B cell (primary cell): ENCODE data around the gene TNFRSF9. TPM values are rescaled to one million over a fixed set of nuclear protein-coding genes. Genes with fewer than 3 reads are reported as not detected.

ENCODE experiments used
- ATAC-seq: fragments of 200-7000 bp; cut with Tn5 transposase; one replicate; pipeline ENCODE4 v1.10.0; 2021; ENCODE audit warnings: low read depth, mild to moderate bottlenecking, moderate number of reproducible peaks, moderate library complexity
- CTCF ChIA-PET: fragments of 350-600 bp; sonication (Branson Sonifier 250); formaldehyde crosslinking; loops from one replicate; lab custom pipeline; 2021; ENCODE audit warnings: antibody characterized with exemption, inconsistent platforms; lab: Charles Lee
- POLR2A ChIA-PET: fragments of 350-600 bp; sonication (Branson Sonifier 250); formaldehyde crosslinking; loops from one replicate; lab custom pipeline; 2021; ENCODE audit warnings: antibody characterized with exemption; lab: Charles Lee
- DNase-seq: peaks from one replicate; pipeline ENCODE4 v3.0.0; 2013
- H2AFZ ChIP-seq: 2 replicates; pipeline ENCODE4 v1.6.1; 2012; ENCODE audit warnings: mild to moderate bottlenecking, low read depth, low read length; ENCODE audit not compliant: insufficient read depth, poor library complexity, severe bottlenecking
- H3K27ac ChIP-seq, 2 donors: 1 replicate in 1 of 2; 2 replicates in 1 of 2; pipeline ENCODE4 v1.5.1; 2012 to 2013; ENCODE audit warnings: low read length in 2 of 2, mild to moderate bottlenecking in 2 of 2, moderate library complexity in 1 of 2
- H3K27me3 ChIP-seq, 4 experiments: fragments of 200-600 bp in 1 of 4; sonication (generic) in 1 of 4; replicated peaks in 1 of 4; 1 replicate in 2 of 4; 2 replicates in 2 of 4; pipeline versions ENCODE4 v1.6.1 to v1.7.0; 2013 to 2016; ENCODE audit warnings: low read length in 3 of 4, mild to moderate bottlenecking in 2 of 4, mixed read lengths in 1 of 4, moderate library complexity in 1 of 4; ENCODE audit not compliant: insufficient read depth in 4 of 4, control insufficient read depth in 3 of 4; ENCODE audit errors: control extremely low read depth in 1 of 4
- H3K36me3 ChIP-seq, 2 experiments: replicated peaks in 1 of 2; 1 replicate in 1 of 2; 2 replicates in 1 of 2; pipeline versions ENCODE4 v1.6.1 to v1.7.1; 2013; ENCODE audit warnings: low read length in 1 of 2; ENCODE audit not compliant: insufficient read depth in 2 of 2, control insufficient read depth in 1 of 2; ENCODE audit errors: control extremely low read depth in 1 of 2, extremely low read depth in 1 of 2
- H3K4me1 ChIP-seq, 2 donors: fragments of 200-600 bp in 1 of 2; sonication (generic) in 1 of 2; 1 replicate in 1 of 2; 2 replicates in 1 of 2; pipeline versions ENCODE4 v1.5.1 to v1.6.1; 2013 to 2017; ENCODE audit warnings: low read length in 2 of 2; ENCODE audit not compliant: control insufficient read depth in 2 of 2, insufficient read depth in 2 of 2
- H3K4me2 ChIP-seq: replicated peaks from 2 replicates; pipeline ENCODE3; 2012; ENCODE audit warnings: mild to moderate bottlenecking, low read depth, low read length; ENCODE audit not compliant: poor library complexity, severe bottlenecking
- H3K4me3 ChIP-seq, 5 experiments: fragments of 200-600 bp in 1 of 5; sonication (generic) in 1 of 5; 1 replicate in 3 of 5; 2 replicates in 2 of 5; pipeline versions ENCODE4 v1.5.1 to v1.7.0; 2011 to 2016; ENCODE audit warnings: low read length in 4 of 5, mild to moderate bottlenecking in 4 of 5, low read depth in 2 of 5, control low read depth in 1 of 5, moderate library complexity in 1 of 5; ENCODE audit not compliant: insufficient read depth in 1 of 5; ENCODE audit errors: control extremely low read depth in 1 of 5, extremely low read depth in 1 of 5
- H3K79me2 ChIP-seq: fragments of 200-600 bp; sonication (generic); one replicate; pipeline ENCODE4 v1.6.0; 2016; ENCODE audit warnings: low read length; ENCODE audit not compliant: control insufficient read depth, insufficient read depth
- H3K9ac ChIP-seq: fragments of 200-600 bp; sonication (generic); 2 replicates; pipeline ENCODE4 v1.6.1; 2017; ENCODE audit warnings: mild to moderate bottlenecking, low read length, moderate library complexity
- H3K9me3 ChIP-seq, 3 donors: one replicate each; pipeline versions ENCODE4 v1.6.1 to v1.7.1; 2013; ENCODE audit warnings: low read length in 2 of 3; ENCODE audit not compliant: control insufficient read depth in 2 of 3, insufficient read depth in 1 of 3; ENCODE audit errors: control extremely low read depth in 1 of 3
- H4K20me1 ChIP-seq: 2 replicates; pipeline ENCODE4 v1.6.0; 2012; ENCODE audit warnings: mild to moderate bottlenecking, low read length; ENCODE audit not compliant: insufficient read depth, control insufficient read depth, poor library complexity, severe bottlenecking
- H3K27ac Mint-ChIP-seq: one replicate; pipeline ENCODE4 v1.8.0; 2021; ENCODE audit warnings: mixed read lengths
- H3K27me3 Mint-ChIP-seq: one replicate; pipeline ENCODE4 v1.8.0; 2021; ENCODE audit warnings: mixed read lengths
- H3K4me1 Mint-ChIP-seq: one replicate; pipeline ENCODE4 v1.8.0; 2021; ENCODE audit warnings: mixed read lengths
- H3K4me3 Mint-ChIP-seq: one replicate; pipeline ENCODE4 v1.8.0; 2021; ENCODE audit warnings: mixed read lengths
- H3K9me3 Mint-ChIP-seq: one replicate; pipeline ENCODE4 v1.8.0; 2022; ENCODE audit warnings: mixed read lengths; ENCODE audit not compliant: insufficient read depth
- EZH2 ChIP-seq: IDR thresholded peaks from 2 replicates; pipeline ENCODE4 v1.6.1; 2012; ENCODE audit warnings: borderline replicate concordance, low read depth, mild to moderate bottlenecking, moderate library complexity, low read length; ENCODE audit not compliant: insufficient read depth, poor library complexity, severe bottlenecking
- WGBS: methylation state at CpG from one replicate; pipeline ENCODE4 v1.1.5; 2013; ENCODE audit warnings: missing lambda C conversion rate; ENCODE audit not compliant: insufficient coverage; 5-methylcytosine and 5-hydroxymethylcytosine counted together
- intact Hi-C: fragments of 100-400 bp; cut with micrococcal nuclease; formaldehyde crosslinking; loops from one replicate; pipeline ENCODE4 v1.10.0; 2022
- polyA plus RNA-seq: library from polyadenylated mRNA; depleted of rRNA; stranded (reverse); fragments of >200 nt; gene quantifications from 2 replicates; pipeline ENCODE4 v1.2.3, GENCODE V29; 2012
- total RNA-seq, 2 donors: library from RNA; stranded (reverse); fragments of 120-200 nt in 1 of 2; gene quantifications; 1 replicate in 1 of 2; 2 replicates in 1 of 2; pipeline versions ENCODE4 v1.2.3 to v1.2.4, GENCODE V29; 2013 to 2022
- TF ChIP-seq, protein P1 (sequence below): fragments of 200-600 bp; IDR thresholded peaks from one replicate; pipeline ENCODE4 v1.8.0; 2022; ENCODE audit warnings: antibody characterized with exemption, mild to moderate bottlenecking

Gene TNFRSF9
- total and polyA plus RNA-seq, 2 donors (not counting 1 experiment from before 2014, with no cell fraction given), result 0.01 to 0.44 TPM

DNA sequence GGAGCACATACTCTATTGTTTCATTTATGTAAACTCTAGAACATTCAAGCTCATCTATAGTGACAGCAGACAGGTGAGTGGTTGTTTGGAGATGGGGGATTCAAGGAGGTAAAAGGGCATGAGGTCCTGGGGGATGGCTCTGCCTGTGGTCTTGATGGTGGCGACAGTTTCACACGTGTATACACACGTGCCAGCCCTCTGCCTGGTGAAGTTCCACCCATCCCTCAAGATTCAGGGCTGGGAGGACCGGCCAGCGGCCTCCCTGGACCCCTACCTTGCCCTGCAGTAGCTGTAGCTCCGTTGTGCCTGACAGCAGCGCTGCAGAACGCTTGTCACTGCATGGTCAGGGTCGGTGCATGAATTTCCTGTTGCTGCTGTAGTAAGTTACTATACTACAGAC lies 48.8 kb downstream of the TNFRSF9 start:
- WGBS, result 33% methylated on average over 8 of the region's 9 CpGs
- ChIA-PET POLR2A (no interaction called here), CTCF (interaction anchor here (2.2 kb wide), 1 partner anchor 84 kb away, joined by 5 read pairs; no protein-coding TSS in a partner anchor)
- H2AFZ ChIP-seq, result no peak overlapping the region
- intact Hi-C loops, result no loop called here
- H3K4me3 ChIP-seq, result no peak overlapping the region
- DNase-seq, result no peak
- peaks cover 0 to 9% (median 4%) of the 10 kb centered on the region in 4 experiments for H3K27me3 ChIP-seq
- Mint-ChIP-seq H3K9me3 (no peaks in the 10 kb centered on the region), H3K27me3 (peaks cover 6% of the 10 kb centered on the region), H3K4me3 (no peak overlapping the region), H3K27ac (no peak overlapping the region), H3K4me1 (no peaks in the 10 kb centered on the region)
- H3K79me2 ChIP-seq, result no peaks in the 10 kb centered on the region
- no peak overlapping the region for H3K27ac ChIP-seq
- no peak for ATAC-seq
- H3K4me2 ChIP-seq, result no peak overlapping the region
- H3K9ac ChIP-seq, result no peak overlapping the region
- H3K4me1 ChIP-seq, result no peaks in the 10 kb centered on the region
- H3K36me3 ChIP-seq, result no peaks in the 10 kb centered on the region
- H4K20me1 ChIP-seq, result no peaks in the 10 kb centered on the region
- TF ChIP-seq, protein P1, sequence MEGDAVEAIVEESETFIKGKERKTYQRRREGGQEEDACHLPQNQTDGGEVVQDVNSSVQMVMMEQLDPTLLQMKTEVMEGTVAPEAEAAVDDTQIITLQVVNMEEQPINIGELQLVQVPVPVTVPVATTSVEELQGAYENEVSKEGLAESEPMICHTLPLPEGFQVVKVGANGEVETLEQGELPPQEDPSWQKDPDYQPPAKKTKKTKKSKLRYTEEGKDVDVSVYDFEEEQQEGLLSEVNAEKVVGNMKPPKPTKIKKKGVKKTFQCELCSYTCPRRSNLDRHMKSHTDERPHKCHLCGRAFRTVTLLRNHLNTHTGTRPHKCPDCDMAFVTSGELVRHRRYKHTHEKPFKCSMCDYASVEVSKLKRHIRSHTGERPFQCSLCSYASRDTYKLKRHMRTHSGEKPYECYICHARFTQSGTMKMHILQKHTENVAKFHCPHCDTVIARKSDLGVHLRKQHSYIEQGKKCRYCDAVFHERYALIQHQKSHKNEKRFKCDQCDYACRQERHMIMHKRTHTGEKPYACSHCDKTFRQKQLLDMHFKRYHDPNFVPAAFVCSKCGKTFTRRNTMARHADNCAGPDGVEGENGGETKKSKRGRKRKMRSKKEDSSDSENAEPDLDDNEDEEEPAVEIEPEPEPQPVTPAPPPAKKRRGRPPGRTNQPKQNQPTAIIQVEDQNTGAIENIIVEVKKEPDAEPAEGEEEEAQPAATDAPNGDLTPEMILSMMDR, result no peak
- no peak for TF ChIP-seq EZH2
- no peaks in the 10 kb centered on the region for H3K9me3 ChIP-seq

- DNase-seq (no peak), ATAC-seq (no peak)
- H4K20me1 ChIP-seq, result no peaks in the 10 kb centered on the region
- no peak overlapping the region for H3K4me3 ChIP-seq
- H3K27me3 ChIP-seq, result peaks cover 0 to 9% (median 5%) of the 10 kb centered on the region in 4 experiments
- H3K4me2 ChIP-seq, result no peak overlapping the region
- Mint-ChIP-seq H3K4me3 (no peak overlapping the region), H3K27me3 (peaks cover 6% of the 10 kb centered on the region), H3K4me1 (no peaks in the 10 kb centered on the region), H3K27ac (no peak overlapping the region), H3K9me3 (no peaks in the 10 kb centered on the region)
- intact Hi-C loops, result no loop called here
- no peaks in the 10 kb centered on the region for H3K4me1 ChIP-seq
- CTCF ChIA-PET, result no interaction called here
- 100% methylated on average over 2 of the region's 2 CpGs for WGBS
- POLR2A ChIA-PET, result no interaction called here
- H3K9ac ChIP-seq, result no peak overlapping the region
- no peak overlapping the region for H2AFZ ChIP-seq
- no peaks in the 10 kb centered on the region for H3K36me3 ChIP-seq
- no peaks in the 10 kb centered on the region for H3K9me3 ChIP-seq
- H3K27ac ChIP-seq, result no peak overlapping the region
- no peaks in the 10 kb centered on the region for H3K79me2 ChIP-seq
- no peak for TF ChIP-seq EZH2
- TF ChIP-seq, protein P1, result no peak
Observed at GRCh38 chr1:7890853-7891252, 49.8 kb downstream of the TNFRSF9 start.
